Activated T-helper 17 cell treated with anti-CD3 and anti-CD28 coated beads, Interleukin-2, amount 50 U/mL, for 72 hours (primary cell): ENCODE measurements around the gene IMPDH1. TPM values are rescaled to one million over a fixed set of nuclear protein-coding genes. Genes with fewer than 3 reads are reported as not detected.

Experiments used
- ATAC-seq: fragments of 150-1000 bp; cut with Tn5 transposase; replicated peaks from 2 replicates; pipeline ENCODE4 v1.10.0; 2021; ENCODE audit warnings: mild to moderate bottlenecking, moderate library complexity
- H3K27ac Mint-ChIP-seq: one replicate; pipeline ENCODE4 v1.8.0; 2022; ENCODE audit warnings: mixed read lengths
- H3K27me3 Mint-ChIP-seq: one replicate; pipeline ENCODE4 v1.8.0; 2022; ENCODE audit warnings: mixed read lengths
- H3K36me3 Mint-ChIP-seq: one replicate; pipeline ENCODE4 v1.8.0; 2022; ENCODE audit warnings: low read depth, mild to moderate bottlenecking, mixed read lengths
- H3K4me1 Mint-ChIP-seq: one replicate; pipeline ENCODE4 v1.8.0; 2022; ENCODE audit warnings: mixed read lengths
- H3K4me3 Mint-ChIP-seq: one replicate; pipeline ENCODE4 v1.8.0; 2022; ENCODE audit warnings: mild to moderate bottlenecking, mixed read lengths
- H3K9me3 Mint-ChIP-seq: one replicate; pipeline ENCODE4 v1.8.0; 2022; ENCODE audit warnings: mixed read lengths
- total RNA-seq, 2 donors: library from RNA; stranded (reverse); gene quantifications; one replicate each; pipeline ENCODE4 v1.2.3, GENCODE V29; 2022

IMPDH1 gene
- total RNA-seq, 2 donors from 2014 or later: 62.7 to 95.6 TPM

DNA sequence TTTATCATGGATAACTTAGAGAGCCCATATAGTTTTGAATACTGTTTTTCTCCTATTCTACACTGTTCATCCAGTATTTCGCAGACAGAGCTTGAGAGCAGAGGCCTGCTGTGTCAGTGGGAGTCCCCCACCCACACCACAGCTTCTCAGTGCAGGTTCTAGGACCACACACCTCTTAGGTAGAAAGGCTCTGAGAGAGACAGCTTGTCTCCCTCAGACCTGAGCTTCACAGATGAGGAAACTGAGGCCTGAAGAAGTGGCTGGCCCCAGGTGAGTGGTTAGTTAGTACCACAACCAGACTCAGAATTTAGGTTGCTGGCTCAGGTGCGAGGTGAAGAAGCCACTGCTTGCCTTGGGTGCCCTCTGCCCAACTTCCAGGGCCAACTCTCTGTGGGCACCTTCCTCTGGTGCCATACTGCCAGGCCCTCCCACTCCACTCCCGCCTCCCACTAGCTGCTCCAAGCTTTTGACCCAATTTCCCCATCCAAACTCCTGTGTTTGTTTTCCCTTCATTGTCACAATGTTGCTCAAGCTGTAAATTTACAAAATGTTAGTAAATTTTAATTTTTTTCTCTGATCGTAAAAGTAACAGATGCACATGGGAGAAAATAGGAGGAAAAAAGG, 38.3 kb upstream of the IMPDH1 start:
- Mint-ChIP-seq H3K9me3 (no peaks in the 10 kb centered on the region), H3K27ac (peak overlapping the region; percentile 33), H3K4me1 (peaks cover 24% of the 10 kb centered on the region), H3K4me3 (peak overlapping the region; percentile 87), H3K27me3 (no peaks in the 10 kb centered on the region), H3K36me3 (peaks cover 37% of the 10 kb centered on the region)
- peak; percentile 63 for ATAC-seq

DNA sequence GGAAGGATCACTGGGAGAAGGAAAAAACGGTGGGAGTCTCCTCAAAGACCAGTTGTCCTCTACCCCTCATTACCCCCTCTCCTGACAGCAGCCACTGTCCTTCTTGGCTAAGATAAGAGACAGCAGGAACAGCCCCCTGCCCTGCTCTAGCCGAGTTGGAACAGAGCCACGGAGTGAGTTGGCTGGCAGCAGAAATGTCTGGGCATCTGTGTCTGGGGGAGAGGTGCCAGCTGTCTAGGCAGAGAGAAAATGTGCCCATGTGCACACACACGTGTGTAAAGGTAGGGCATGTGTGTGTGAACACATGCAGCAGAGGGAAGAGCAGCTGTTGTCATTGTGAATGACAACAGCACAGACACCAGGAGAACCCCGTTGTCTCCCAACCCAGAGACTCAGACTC, 36.5 kb upstream of the IMPDH1 start:
- H3K9me3 Mint-ChIP-seq: no peaks in the 10 kb centered on the region
- H3K27ac Mint-ChIP-seq: peak overlapping the region; percentile 42
- no peak for ATAC-seq
- H3K4me3 Mint-ChIP-seq: peak overlapping the region; percentile 87
- peaks cover 14% of the 10 kb centered on the region for H3K4me1 Mint-ChIP-seq
- peaks cover 20% of the 10 kb centered on the region for H3K36me3 Mint-ChIP-seq
- H3K27me3 Mint-ChIP-seq: no peaks in the 10 kb centered on the region

DNA sequence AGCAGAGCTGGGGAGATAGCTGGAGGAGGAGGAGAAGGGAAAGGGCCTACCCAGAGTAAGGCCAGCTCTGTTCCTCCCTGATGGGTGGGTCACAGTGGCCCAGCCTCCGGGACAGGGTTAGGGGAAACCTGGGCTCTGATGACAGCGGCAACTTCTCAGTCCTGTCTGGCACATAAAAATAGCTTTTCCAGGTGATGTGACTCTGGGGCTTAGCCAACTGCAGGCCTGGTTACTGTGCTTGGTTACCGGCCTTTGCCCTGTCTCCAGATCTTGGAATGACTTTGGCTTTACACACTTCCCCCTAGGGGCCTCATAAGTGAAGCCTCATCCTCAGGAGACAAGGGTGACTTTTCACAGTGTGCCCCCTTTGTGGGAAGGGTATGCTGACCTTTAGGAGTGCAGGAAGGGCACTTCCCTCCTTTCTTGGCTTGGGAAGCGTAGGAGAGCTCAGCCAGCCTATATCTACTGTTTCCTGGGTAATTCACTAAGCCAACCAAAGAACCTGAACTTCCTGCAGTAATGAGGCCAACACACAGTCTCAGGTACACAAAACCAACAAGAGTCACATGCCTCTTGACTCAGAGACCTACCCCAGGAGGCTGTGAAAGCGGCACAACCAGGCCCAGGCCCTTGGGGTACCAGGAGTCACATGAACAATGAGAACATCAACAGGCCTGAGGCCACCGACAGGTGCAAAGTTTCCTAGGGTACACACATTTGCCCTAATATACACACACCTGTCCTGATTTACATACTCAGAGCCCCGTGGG, 34.2 kb upstream of the IMPDH1 start:
- Mint-ChIP-seq H3K27ac (peak overlapping the region; percentile 7), H3K4me1 (peaks cover 5% of the 10 kb centered on the region), H3K36me3 (peaks cover 4% of the 10 kb centered on the region), H3K27me3 (no peaks in the 10 kb centered on the region), H3K9me3 (no peaks in the 10 kb centered on the region), H3K4me3 (peak overlapping the region; percentile 27)
- ATAC-seq: peak; percentile 84

DNA sequence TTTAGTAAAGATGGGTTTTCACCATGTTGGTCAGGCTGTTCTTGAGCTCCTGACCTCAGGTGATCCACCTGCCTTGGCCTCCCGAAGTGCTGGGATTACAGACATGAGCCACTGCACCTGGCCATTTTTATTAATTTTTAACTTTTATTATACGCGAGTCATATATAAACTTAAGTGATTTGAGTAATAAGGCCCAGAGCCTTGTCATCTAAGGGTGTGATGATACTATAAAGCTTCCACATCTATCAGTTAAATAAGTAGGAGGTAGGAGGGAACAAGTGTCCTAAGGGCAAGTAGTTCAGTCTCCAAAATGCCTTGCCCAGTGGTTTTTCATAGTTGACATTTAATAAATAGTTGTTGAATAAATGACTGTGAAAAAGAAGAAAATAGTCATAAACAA, 32.6 kb upstream of the IMPDH1 start:
- no peaks in the 10 kb centered on the region for H3K4me1 Mint-ChIP-seq
- H3K36me3 Mint-ChIP-seq: no peaks in the 10 kb centered on the region
- ATAC-seq: no peak
- H3K27ac Mint-ChIP-seq: no peak overlapping the region
- no peak overlapping the region for H3K4me3 Mint-ChIP-seq
- H3K9me3 Mint-ChIP-seq: no peaks in the 10 kb centered on the region
- no peaks in the 10 kb centered on the region for H3K27me3 Mint-ChIP-seq

DNA sequence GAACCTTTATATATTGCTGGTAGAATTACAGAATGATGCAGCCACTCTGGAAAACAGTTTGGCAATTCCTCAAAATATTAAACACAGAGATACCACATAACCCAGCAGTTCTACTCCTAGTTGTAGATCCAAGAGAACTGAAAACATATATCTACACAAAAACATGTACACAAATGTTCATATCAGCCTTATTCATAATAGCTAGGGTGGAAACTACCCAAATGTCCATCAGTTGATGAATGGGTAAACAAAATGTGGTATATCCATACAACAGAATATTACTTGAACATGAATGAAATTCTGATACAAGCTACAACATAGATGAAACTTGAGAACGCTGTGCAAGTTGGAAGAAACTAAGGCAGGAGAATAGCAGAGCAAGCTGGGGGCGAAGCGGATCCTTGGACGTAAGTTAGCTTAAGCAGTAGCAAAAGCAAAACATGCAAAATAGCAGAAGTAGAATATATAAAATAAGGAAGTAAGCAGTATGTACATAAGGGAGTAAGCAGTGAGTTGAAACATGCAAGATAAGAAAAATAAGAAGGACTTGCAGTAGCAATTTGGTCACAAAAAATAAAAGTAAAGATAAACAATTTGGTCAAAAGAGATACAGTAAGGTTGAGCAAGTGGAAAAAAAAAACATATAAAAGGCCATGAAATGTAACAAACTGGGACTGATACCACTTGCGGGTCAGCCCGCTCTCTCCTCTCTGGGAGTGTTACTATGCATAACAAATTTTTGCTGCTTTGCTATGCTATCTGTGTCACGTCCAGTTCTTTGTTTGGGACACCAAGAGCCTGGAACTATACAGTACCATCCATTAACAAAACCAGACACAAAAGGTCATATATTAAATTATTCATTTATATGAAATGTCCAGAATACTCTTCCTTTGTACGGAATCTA, 27.9 kb upstream of the IMPDH1 start:
- Mint-ChIP-seq H3K4me1 (no peaks in the 10 kb centered on the region), H3K9me3 (no peaks in the 10 kb centered on the region), H3K4me3 (no peak overlapping the region), H3K27me3 (no peaks in the 10 kb centered on the region), H3K27ac (no peak overlapping the region), H3K36me3 (no peaks in the 10 kb centered on the region)
- no peak for ATAC-seq

DNA sequence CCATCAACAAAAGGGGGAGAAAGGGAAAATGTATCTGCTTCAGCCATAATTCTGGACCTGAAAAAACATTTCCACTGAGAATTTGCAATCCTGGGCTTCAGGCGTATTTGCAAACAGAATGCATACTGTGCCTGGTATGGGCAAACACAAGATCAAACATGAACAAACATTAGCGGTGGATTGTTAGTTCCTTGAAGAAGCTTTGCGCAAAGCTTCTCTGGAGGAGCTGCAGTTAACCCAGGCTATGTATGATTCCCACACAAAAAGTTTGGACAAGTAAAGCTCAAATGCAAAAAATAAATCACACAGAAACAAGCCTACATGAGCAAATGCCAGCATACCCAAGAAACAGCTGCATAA, 25.5 kb upstream of the IMPDH1 start:
- Mint-ChIP-seq H3K27me3 (no peaks in the 10 kb centered on the region), H3K9me3 (no peaks in the 10 kb centered on the region), H3K4me3 (no peak overlapping the region), H3K27ac (no peak overlapping the region), H3K36me3 (no peaks in the 10 kb centered on the region), H3K4me1 (no peaks in the 10 kb centered on the region)
- no peak for ATAC-seq

DNA sequence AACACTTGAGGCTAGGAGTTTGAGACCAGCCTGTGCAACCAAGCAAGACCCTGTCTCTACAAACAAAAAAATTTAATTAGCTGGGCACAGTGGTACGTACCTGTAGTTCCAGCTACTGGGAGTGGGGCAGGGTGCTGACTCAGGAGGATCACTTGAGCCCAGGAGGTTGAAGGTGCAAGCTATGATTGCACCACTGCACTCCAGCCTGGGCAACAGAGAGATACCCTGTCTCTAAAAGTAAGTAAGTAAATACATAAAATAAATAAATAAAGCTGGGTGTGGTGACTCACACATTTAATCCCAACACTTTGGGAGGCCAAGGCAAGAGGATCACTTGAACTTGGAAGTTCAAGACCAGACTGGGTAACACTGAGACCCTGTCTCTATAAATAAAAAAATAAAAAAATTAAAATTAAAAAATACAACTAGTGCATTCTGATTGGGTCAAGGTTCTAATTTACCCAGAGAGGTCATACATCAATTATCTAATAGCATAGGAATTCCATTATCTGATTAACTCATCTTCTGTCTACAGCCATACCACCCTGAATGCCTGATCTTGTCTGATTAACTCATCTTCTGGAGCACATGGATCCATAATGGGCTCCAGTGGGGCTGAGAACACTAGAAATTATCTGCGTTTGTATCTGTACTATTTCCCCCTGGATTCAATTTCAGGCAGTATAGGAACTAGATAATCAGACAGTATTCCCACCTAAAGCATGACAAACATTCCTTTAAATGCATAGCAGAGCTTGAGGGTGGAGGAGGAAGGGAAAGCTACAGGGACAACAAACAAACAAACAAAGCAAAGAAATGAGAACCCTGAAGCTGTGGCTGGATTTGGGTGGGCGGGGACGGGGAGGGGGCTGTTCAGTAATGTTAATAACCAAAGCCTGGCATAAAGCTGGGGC, 24.9 kb upstream of the IMPDH1 start:
- peaks cover under 1% of the 10 kb centered on the region for H3K4me1 Mint-ChIP-seq
- H3K9me3 Mint-ChIP-seq: no peaks in the 10 kb centered on the region
- ATAC-seq: no peak
- no peaks in the 10 kb centered on the region for H3K36me3 Mint-ChIP-seq
- no peak overlapping the region for H3K4me3 Mint-ChIP-seq
- H3K27ac Mint-ChIP-seq: no peak overlapping the region
- peaks cover 1% of the 10 kb centered on the region for H3K27me3 Mint-ChIP-seq

DNA sequence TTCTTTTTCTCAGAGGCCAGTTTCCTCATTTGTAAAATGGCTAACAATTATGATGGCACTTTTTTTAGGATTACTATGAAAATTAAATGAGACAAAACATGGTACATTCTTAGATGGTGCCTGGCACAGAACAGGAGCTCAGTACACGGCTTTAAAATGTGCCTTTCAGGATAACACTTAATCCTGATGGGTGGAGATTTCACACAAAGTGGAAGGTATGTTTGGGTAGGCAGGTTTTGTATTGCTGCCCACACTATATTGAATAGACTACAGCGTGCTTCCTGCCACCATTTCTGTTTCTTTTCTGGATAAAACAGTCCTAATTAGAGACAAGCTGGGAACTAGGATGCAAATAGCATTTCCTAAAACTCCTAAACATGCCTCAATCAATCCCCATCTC, 22.0 kb upstream of the IMPDH1 start:
- H3K4me3 Mint-ChIP-seq: no peak overlapping the region
- no peak for ATAC-seq

DNA sequence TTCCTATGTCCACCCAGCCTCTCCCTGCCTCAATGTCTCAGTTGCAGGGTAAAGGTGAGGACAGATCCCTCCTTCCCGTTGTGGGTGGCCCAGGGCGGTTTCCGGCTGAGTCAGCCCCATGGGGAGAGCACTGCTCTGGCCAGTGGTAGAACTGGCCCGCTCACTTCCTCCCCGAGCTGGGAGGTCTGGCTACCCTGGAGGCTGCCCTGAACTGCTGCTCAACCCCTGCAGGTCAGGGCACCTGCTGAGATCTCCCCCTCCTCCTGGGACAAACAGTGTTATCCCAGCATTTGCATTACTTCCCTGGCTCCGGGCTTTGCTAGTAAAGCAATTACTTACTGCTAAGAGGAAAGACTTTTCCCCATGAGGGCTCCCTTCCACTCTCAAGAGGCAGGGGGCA, 21.4 kb upstream of the IMPDH1 start:
- no peak overlapping the region for H3K4me3 Mint-ChIP-seq
- ATAC-seq: peak; percentile 56

More for the DNA sequence above, 22.0 kb upstream of the IMPDH1 start:
- Mint-ChIP-seq H3K4me1 (peaks cover 5% of the 10 kb centered on the region), H3K27ac (no peak overlapping the region), H3K9me3 (no peaks in the 10 kb centered on the region), H3K36me3 (no peaks in the 10 kb centered on the region), H3K27me3 (peaks cover 9% of the 10 kb centered on the region)

DNA sequence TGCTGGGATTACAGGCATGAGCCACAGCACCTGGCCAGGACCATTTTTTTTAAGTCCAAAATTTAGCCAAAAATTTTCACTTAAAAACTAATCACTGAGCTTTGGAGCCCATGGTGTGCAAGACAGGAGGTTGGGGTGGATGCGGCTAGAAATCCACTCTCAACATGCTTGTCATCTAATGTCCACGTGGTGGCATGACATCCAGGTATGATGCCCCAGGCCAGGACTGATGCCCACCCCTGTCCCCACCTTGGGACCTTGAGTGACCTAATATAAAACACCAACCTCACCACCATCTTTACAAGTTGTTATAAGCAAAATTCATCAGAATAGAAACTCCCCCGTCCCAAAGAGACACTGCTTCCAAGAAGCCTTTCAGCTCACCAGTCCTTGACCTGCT, 20.4 kb upstream of the IMPDH1 start:
- H3K27me3 Mint-ChIP-seq: peaks cover 9% of the 10 kb centered on the region
- no peak overlapping the region for H3K4me3 Mint-ChIP-seq
- no peak for ATAC-seq
- H3K4me1 Mint-ChIP-seq: peaks cover 5% of the 10 kb centered on the region
- no peaks in the 10 kb centered on the region for H3K36me3 Mint-ChIP-seq
- no peaks in the 10 kb centered on the region for H3K9me3 Mint-ChIP-seq
- no peak overlapping the region for H3K27ac Mint-ChIP-seq

More for the DNA sequence above, 21.4 kb upstream of the IMPDH1 start:
- Mint-ChIP-seq H3K4me1 (peaks cover 5% of the 10 kb centered on the region), H3K36me3 (no peaks in the 10 kb centered on the region), H3K9me3 (no peaks in the 10 kb centered on the region), H3K27ac (no peak overlapping the region), H3K27me3 (peaks cover 9% of the 10 kb centered on the region)

DNA sequence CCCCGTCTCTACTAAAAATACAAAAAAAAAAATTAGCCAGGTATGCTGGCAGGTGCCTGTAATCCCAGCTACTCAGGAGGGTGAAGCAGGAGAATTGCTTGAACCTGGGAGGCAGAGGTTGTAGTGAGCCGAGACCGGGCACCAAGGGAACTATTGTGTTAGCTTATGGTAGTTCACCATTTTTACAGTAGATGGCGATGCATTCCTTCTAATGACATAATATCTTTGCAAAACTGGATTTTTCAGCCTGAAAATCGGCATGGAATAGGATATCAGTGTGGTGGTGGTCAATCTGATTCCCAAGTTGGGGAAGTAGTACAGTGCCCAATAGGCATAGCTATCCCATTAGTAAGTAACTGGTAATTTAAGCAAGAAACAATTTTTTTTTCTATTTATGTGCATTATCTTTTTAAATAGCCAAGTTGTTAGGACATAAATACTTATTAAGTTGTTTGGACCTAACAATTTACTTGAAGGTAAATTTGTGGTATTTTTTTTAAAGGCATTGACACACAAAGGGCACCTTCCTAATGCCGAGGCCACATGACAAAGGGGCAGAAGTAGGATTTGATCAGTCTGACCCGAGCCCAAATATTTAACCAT, 17.6 kb upstream of the IMPDH1 start:
- Mint-ChIP-seq H3K27me3 (peaks cover 9% of the 10 kb centered on the region), H3K36me3 (no peaks in the 10 kb centered on the region), H3K4me3 (peak overlapping the region; percentile 6), H3K27ac (no peak overlapping the region), H3K4me1 (peaks cover 5% of the 10 kb centered on the region), H3K9me3 (no peaks in the 10 kb centered on the region)
- peak; percentile 55 for ATAC-seq

DNA sequence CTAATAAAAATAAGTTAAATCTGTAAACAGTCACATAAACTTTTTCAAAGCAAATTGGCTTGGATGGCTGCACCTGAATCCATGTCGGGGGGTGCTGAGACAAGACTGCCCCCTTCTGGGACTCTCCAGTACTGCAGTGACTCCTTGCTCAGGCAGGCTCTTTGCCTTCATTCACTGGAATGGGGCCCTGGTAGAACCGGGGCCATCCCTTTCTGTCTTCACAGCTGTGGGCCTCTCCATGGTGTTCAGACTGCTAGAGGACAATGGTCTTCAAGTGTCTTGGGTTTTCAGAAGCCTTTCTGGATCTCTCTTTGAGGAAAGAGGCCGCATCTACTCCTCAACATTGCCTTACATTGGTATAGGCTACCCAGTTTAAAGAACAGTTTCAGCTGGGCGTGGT, 16.1 kb upstream of the IMPDH1 start:
- peaks cover 9% of the 10 kb centered on the region for H3K27me3 Mint-ChIP-seq
- no peak overlapping the region for H3K4me3 Mint-ChIP-seq
- ATAC-seq: peak; percentile 83
- H3K36me3 Mint-ChIP-seq: no peaks in the 10 kb centered on the region
- peaks cover 5% of the 10 kb centered on the region for H3K4me1 Mint-ChIP-seq
- no peaks in the 10 kb centered on the region for H3K9me3 Mint-ChIP-seq
- H3K27ac Mint-ChIP-seq: no peak overlapping the region

DNA sequence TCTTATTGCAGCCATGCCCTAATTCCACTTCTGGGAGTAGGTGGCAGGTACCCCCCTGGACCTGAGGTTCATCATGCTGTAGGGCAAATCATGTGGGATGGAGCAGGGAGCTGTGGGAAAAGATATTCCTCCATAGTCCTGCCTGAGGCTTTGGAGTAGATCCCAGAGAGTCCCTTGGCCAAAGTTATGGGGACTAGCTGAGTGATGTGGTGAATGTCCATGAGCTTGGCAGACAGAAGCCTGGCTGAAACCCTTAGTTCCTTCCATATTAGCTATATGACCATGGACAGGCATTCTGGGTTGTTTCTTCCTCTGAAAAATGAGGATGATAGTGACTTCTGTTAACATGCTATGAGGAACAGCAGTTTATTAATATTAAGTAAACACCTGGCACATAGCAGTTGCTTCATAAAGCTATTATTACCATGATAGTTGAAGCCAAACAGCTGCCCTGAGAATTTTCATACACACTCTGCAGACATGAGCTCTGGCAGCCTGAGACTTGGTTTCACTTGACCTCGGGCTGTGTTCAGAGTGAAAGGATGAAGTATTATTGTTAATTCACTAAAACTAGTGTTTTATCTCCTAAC, 15.0 kb upstream of the IMPDH1 start:
- H3K36me3 Mint-ChIP-seq: no peaks in the 10 kb centered on the region
- no peak overlapping the region for H3K27ac Mint-ChIP-seq
- H3K9me3 Mint-ChIP-seq: no peaks in the 10 kb centered on the region

More for the DNA sequence above, 15.0 kb upstream of the IMPDH1 start:
- Mint-ChIP-seq H3K27me3 (peaks cover 9% of the 10 kb centered on the region), H3K4me3 (no peak overlapping the region), H3K4me1 (peaks cover 5% of the 10 kb centered on the region)
- no peak for ATAC-seq
